Dermis microvascular lymphatic vessel endothelial cell (primary cell): ENCODE measurements around the gene SLC3A2. TPM values are rescaled to one million over a fixed set of nuclear protein-coding genes. Genes with fewer than 3 reads are reported as not detected.
A peak's percentile ranks its signal among the peaks of the same experiment; 100 is the strongest.

Experiments
- DNase-seq, 2 donors: peaks; one replicate each; pipeline versions ENCODE4 v3.0.0 to v3.0.0-alpha.2; 2010; ENCODE audit warnings: low read depth in 2 of 2
- total RNA-seq: library from RNA; depleted of rRNA; stranded (reverse); fragments of >200 nt; gene quantifications from 2 replicates; pipeline ENCODE4 v1.2.1, GENCODE V29; 2014

Gene SLC3A2
- total RNA-seq, 1 donor from 2014 or later = 48.4 TPM

- peak in 1 of 2 donors; percentile 50 for DNase-seq
These were observed 379 bp upstream of the SLC3A2 start for GRCh38 chr11:62880231-62880802.

- peak in 1 of 2 donors; percentile 96 for DNase-seq
These were observed 1.1 kb downstream of the SLC3A2 start for GRCh38 chr11:62881579-62882430.

GRCh38 chr11:62882431-62882749 is 1.7 kb downstream of the SLC3A2 start:
- DNase-seq = no peak

- peak in 1 of 2 donors; percentile 68 for DNase-seq
These were observed 2.2 kb downstream of the SLC3A2 start for GRCh38 chr11:62882788-62883501.

GRCh38 chr11:62883673-62884072 is 3.0 kb downstream of the SLC3A2 start:
- no peak for DNase-seq

- DNase-seq = no peak
These were observed 4.5 kb downstream of the SLC3A2 start for GRCh38 chr11:62885137-62885750.

- no peak for DNase-seq
These were observed 7.7 kb downstream of the SLC3A2 start for GRCh38 chr11:62888406-62888805.

GRCh38 chr11:62889126-62889483 is 8.4 kb downstream of the SLC3A2 start:
- DNase-seq = no peak

- DNase-seq = peak in 1 of 2 donors; percentile 83
These were observed 9.1 kb downstream of the SLC3A2 start for GRCh38 chr11:62889484-62890437.

GRCh38 chr11:62892077-62892922 is 11.6 kb downstream of the SLC3A2 start:
- no peak for DNase-seq

- no peak for DNase-seq
These were observed 14.8 kb downstream of the SLC3A2 start for GRCh38 chr11:62895501-62895900.

GRCh38 chr11:62896049-62896448 is 15.4 kb downstream of the SLC3A2 start:
- DNase-seq = peak in 1 of 2 donors; percentile 26

GRCh38 chr11:62897311-62897710 is 16.6 kb downstream of the SLC3A2 start:
- no peak for DNase-seq

GRCh38 chr11:62898027-62898426 is 17.3 kb downstream of the SLC3A2 start:
- DNase-seq = no peak

- DNase-seq = no peak
These were observed 22.2 kb downstream of the SLC3A2 start for GRCh38 chr11:62902932-62903331.

GRCh38 chr11:62905296-62905695 is 24.6 kb downstream of the SLC3A2 start:
- DNase-seq = no peak

GRCh38 chr11:62905927-62906531 is 25.3 kb downstream of the SLC3A2 start:
- DNase-seq = peak; percentile 35 to 78

GRCh38 chr11:62908468-62909072 is 27.9 kb downstream of the SLC3A2 start:
- DNase-seq = no peak
